Activated T-cell treated with anti-CD3 and anti-CD28 coated beads, Interleukin-2, amount 50 U/mL, for 48 hours (primary cell): ENCODE data around the gene ZNF319.

ENCODE experiments used
- DNase-seq, 2 experiments: peaks; one replicate each; pipeline ENCODE4 v3.0.0-alpha.2; 2020

ZNF319 gene

GRCh38 chr16:57999971-58000705 is at the start of gene ZNF319:
ZNF319 (minus strand) TSS chr16:58000672; CDS start chr16:57998265, 2,407 bp downstream.
- DNase-seq: peak; percentile 50 to 61

GRCh38 chr16:58049232-58050185 is 49.0 kb upstream of the ZNF319 start:
- no peak for DNase-seq

DNA sequence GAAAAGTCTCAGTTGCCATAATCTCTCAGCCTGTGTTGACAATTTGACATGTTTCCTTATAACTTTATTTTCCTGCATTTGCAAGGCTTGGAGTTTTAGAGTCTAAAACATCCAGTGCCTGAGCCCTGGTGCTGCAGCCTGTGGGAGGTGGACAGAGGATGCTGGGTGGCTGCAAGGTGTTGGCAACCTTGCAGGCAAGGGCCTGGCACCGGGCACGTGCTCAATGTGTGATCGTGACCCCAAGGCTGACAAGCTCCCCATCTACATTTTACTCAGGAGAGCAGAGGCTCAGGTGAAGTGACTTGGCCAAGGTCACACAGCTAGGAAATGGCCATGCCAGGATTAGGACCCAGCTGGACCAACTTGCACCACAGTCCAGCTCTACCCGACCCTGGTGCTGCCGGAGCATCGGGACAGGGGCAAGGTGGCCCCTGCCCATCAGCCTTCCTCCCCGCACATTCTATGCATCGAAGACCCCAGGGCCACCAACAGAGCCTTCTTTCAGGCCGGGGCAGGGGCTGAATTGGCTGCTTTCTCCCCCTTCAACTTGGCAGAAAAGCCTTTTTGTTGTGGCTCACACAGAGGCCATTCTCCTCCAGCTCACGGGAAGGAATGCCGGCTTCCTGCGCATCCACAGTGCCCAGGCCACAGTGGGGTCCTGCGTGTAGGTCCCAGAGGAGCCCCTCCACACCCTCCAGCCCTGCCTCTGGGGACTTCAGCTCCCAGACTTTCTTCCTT is 48.2 kb upstream of the ZNF319 start:
- DNase-seq: no peak

DNA sequence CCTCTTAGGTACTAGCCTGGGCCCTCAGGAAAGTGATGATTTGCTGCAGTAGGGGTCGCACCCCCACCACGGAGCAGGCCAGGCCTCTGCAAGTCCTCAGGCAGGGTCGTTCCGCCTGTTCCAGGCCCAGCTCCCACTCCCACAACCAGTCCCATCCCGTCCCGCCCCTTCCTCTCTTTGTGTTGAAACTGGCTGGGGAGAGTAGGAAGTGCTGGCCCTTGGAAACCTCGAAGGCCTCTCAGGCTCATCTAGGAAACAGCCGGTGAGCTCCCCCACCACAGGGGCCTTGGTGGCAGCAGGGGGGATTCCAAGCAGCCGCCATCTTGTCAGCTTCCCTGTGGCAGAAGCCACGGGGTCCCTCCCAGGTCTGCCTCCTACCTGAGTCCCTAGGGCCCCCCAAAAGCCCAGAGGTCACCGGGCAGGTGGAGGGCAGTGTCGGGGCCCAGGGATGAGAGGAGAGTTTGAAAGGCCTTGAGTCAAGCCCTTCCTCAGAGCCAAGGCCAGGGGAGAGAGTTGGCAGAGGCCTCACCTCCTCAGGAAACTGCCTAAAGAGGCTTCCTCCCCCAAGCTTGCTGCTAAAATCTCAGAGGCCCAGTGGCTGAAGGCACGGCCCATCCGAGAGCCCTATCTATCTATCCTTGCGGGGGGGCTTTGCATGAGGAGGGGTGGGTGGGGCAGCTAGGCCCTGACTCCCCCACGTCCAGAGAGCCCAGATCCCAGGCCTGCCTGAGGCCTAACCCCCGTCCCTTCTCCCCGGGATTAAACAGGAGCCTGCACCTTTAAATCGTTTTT is 47.3 kb upstream of the ZNF319 start:
- DNase-seq: no peak

DNA sequence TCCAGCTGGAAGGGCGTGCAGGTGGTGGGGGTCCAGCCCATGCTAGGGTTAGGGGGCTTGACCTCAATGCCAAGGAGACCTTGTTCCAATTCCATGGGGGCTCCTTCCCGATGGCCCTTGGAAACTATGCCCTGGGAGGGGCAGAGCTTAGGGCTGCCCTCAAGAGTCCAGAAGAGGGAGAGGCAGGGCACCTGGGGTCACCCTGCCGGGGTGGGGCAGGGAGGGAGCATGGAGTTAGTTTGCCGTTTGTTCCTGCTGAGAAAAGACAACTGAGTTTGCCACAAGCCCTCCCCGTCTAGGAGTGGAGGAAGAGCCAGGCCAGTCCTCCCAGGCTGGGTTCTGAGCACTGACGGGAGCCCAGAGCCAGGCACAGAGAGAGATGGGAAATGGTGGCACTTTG is 46.5 kb upstream of the ZNF319 start:
- DNase-seq: no peak

GRCh38 chr16:58046054-58046881 is 45.8 kb upstream of the ZNF319 start:
- no peak for DNase-seq

DNA sequence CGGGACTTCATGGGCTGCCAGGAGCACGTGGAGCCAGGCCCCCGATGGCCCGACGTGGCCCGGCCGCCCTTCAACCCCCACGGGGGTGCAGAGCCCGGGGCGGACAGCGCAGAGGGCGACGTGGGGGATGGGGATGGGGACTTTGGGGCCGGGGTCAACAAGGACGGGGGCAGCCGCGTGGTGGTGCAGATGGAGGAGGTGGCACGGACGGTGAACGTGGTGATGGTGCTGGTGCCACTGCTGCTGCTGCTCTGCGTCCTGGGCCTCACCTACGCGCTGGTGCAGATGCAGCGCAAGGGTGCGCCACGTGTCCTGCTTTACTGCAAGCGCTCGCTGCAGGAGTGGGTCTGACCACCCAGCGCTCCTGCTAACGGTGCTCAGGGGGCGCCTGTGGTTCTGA is 44.6 kb upstream of the ZNF319 start:
- DNase-seq: no peak

GRCh38 chr16:58044266-58045019 is 44.0 kb upstream of the ZNF319 start:
- no peak for DNase-seq

- no peak for DNase-seq
These were observed 43.2 kb upstream of the ZNF319 start for GRCh38 chr16:58043571-58044155.

DNA sequence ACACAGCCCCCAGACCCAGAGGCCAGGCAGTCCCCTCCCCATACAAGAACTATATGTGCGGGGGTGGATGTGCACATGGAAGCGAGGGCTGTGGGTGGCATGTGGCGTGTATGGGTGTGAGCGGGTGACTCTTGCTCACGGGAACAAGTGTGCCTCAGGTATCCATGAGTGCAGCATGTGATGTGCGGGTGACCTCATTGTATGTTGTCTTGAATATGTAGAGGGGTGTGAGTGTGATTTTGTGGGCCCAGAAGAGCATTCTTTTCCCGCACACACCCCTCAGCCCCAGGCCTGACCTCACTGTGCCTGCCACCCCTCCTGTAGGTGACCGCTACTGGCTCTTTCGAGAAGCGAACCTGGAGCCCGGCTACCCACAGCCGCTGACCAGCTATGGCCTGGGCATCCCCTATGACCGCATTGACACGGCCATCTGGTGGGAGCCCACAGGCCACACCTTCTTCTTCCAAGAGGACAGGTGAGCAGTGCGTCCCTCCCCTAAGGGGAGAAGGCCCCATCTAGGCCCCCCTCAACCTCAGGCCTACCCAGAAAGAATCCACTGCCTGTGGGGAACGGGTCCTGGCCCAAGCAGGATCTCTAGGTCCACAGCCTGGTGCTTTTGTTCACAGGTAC is 42.5 kb upstream of the ZNF319 start:
- no peak for DNase-seq

- no peak for DNase-seq
These were observed 41.8 kb upstream of the ZNF319 start for GRCh38 chr16:58042001-58042885.

DNA sequence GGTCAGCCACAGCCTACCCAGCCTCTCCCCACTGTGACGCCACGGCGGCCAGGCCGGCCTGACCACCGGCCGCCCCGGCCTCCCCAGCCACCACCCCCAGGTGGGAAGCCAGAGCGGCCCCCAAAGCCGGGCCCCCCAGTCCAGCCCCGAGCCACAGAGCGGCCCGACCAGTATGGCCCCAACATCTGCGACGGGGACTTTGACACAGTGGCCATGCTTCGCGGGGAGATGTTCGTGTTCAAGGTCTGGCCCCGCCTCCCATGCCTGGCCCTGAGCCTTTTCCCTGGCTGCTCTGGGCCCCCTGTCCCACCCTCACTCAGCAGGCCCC is 41.1 kb upstream of the ZNF319 start:
- DNase-seq: no peak

GRCh38 chr16:58040945-58041627 is 40.6 kb upstream of the ZNF319 start:
- no peak for DNase-seq

GRCh38 chr16:58040496-58040846 is 40.0 kb upstream of the ZNF319 start:
- DNase-seq: no peak

DNA sequence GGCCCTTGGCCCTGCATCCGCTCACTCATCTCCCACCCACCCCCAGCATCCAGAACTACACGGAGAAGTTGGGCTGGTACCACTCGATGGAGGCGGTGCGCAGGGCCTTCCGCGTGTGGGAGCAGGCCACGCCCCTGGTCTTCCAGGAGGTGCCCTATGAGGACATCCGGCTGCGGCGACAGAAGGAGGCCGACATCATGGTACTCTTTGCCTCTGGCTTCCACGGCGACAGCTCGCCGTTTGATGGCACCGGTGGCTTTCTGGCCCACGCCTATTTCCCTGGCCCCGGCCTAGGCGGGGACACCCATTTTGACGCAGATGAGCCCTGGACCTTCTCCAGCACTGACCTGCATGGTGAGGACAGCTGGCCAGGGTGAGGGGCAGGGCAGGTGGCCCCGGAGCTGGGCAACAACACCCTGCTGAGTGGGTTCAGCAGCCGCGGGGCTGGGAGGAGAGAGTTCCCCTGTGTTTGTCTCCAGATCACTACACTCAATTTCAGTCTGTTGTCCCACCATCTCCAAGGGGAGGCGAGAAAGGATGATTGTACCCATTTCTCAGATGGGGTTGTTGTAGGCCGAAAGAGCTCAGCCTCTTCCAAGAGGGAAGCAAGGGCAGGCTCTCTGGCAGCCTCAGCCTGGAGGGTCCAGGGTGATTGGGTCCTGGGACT is 39.5 kb upstream of the ZNF319 start:
- no peak for DNase-seq

DNA sequence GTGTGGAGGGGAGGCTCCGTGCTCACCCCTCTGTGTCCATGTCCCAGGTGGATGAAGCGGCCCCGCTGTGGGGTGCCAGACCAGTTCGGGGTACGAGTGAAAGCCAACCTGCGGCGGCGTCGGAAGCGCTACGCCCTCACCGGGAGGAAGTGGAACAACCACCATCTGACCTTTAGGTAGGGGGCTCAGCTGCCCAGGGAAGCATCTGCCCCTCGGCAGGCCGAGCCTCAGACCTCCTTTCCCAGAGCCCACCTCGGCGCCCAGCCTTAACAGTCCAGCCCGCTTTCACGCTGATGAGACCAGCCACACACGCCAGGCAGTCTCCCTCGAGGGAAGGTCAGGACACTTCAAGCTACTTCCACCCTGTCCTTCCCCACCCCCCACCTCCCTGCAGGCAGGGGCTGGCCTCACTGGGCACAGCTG is 37.8 kb upstream of the ZNF319 start:
- no peak for DNase-seq

DNA sequence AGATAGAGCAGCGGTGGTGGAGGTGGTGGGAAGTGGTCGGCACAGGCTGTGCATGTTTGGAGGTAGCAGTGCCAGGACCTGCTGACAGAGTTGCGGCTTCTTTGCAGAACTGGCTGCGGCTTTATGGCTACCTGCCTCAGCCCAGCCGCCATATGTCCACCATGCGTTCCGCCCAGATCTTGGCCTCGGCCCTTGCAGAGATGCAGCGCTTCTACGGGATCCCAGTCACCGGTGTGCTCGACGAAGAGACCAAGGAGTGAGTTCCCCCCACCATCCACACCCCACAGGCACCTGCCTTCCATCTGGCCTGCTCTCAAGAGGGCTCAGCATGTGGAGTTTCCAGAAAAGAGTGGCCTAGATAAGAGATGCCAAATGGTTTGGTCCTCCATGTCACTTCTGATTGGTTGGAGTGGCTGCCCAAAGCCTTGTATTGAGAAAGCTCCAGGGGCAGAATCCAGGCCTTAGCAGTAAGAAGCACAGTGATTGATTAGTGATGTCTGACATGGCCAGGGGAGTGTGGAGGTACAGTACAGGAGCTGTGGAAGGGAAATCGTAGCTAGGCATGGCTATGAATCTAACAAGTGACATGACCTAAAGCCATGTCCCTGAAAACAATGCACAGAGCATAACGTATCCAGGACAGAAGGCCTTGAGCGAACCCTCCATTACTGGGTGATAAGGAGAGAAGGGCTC is 37.0 kb upstream of the ZNF319 start:
- no peak for DNase-seq
